Colonic mucosa (tissue), 4 donors: ENCODE data around the gene USP11. TPM values are rescaled to one million over a fixed set of nuclear protein-coding genes. Genes with fewer than 3 reads are reported as not detected.
A peak's percentile ranks its signal among the peaks of the same experiment; 100 is the strongest.

Experiments
- DNase-seq: peaks from one replicate; pipeline ENCODE4 v3.0.0-alpha.2; 2020
- H3K27ac ChIP-seq: fragments of 200-600 bp; one replicate; pipeline ENCODE4 v1.8.0; 2021
- H3K27me3 ChIP-seq: fragments of 200-600 bp; one replicate; pipeline ENCODE4 v1.8.0; 2021
- H3K36me3 ChIP-seq: fragments of 200-600 bp; one replicate; pipeline ENCODE4 v1.8.0; 2021
- H3K4me1 ChIP-seq: fragments of 200-600 bp; one replicate; pipeline ENCODE4 v1.8.0; 2021; ENCODE audit warnings: mild to moderate bottlenecking
- H3K4me3 ChIP-seq: fragments of 200-600 bp; one replicate; pipeline ENCODE4 v1.8.0; 2021
- H3K9ac ChIP-seq, 2 donors: one replicate each; pipeline ENCODE4 v1.7.0; 2013; ENCODE audit warnings: control low read depth in 2 of 2, low read depth in 2 of 2, low read length in 2 of 2
- H3K9me3 ChIP-seq: fragments of 200-600 bp; one replicate; pipeline ENCODE4 v1.8.0; 2021
- CTCF ChIP-seq: fragments of 200-600 bp; IDR thresholded peaks from one replicate; pipeline ENCODE4 v1.8.0; 2022; ENCODE audit warnings: antibody characterized with exemption, mild to moderate bottlenecking
- intact Hi-C: fragments of 100-400 bp; cut with DNase I; formaldehyde crosslinking; loops from one replicate; pipeline ENCODE4 v1.14.1; 2022
- total RNA-seq, 2 donors: library from RNA; stranded (reverse); fragmentation: NEBNext Ultra II Directional in 1 of 2; extraction: Animal tissue kit (Norgen Biotek cat#: 25700) in 1 of 2; gene quantifications; one replicate each; pipeline ENCODE4 v1.2.1, GENCODE V29; 2021
- donor health status: healthy.
- donor health status: DM: no; HTN: no; CAD: no.
- donor health status: DM: no; HTN: no; CAD: no.

The USP11 gene
- total RNA-seq, result 10 to 100 TPM; 20.7 to 22.9 TPM

- no peak for TF ChIP-seq CTCF
- H3K27ac ChIP-seq, result peak within 1 kb of the TSS; percentile 90
- intact Hi-C loops, result no loop called here
These were observed at the start of gene USP11 for GRCh38 chrX:47232803-47233332. USP11 (plus strand) TSS chrX:47233009; CDS start chrX:47233044, 35 bp downstream.

GRCh38 chrX:47184486-47184885 is 48.3 kb upstream of the USP11 start:
- Histone ChIP-seq H3K36me3 (peaks cover 8% of the 10 kb centered on the region), H3K4me3 (no peak overlapping the region), H3K27ac (no peak overlapping the region), H3K4me1 (no peaks in the 10 kb centered on the region), H3K9ac (no peak overlapping the region), H3K9me3 (no peaks in the 10 kb centered on the region), H3K27me3 (peaks cover 3% of the 10 kb centered on the region)
- no peak for TF ChIP-seq CTCF
- no peak for DNase-seq
- intact Hi-C loops, result no loop called here

More at GRCh38 chrX:47232803-47233332, at the start of gene USP11:
- no peaks in the 10 kb centered on the region for H3K36me3 ChIP-seq
- H3K27me3 ChIP-seq, result peaks cover 7% of the 10 kb centered on the region
- H3K4me1 ChIP-seq, result no peaks in the 10 kb centered on the region
- peak within 1 kb of the TSS; percentile 71 to 73 for H3K9ac ChIP-seq
- H3K4me3 ChIP-seq, result peak within 1 kb of the TSS; percentile 51
- no peaks in the 10 kb centered on the region for H3K9me3 ChIP-seq
- DNase-seq, result no peak

GRCh38 chrX:47185241-47185640 is 47.6 kb upstream of the USP11 start:
- intact Hi-C loops, result no loop called here

GRCh38 chrX:47186096-47186740 is 46.6 kb upstream of the USP11 start:
- Histone ChIP-seq H3K36me3 (peaks cover 3% of the 10 kb centered on the region), H3K4me1 (no peaks in the 10 kb centered on the region), H3K27me3 (peaks cover 3% of the 10 kb centered on the region), H3K27ac (no peak overlapping the region), H3K4me3 (no peak overlapping the region), H3K9me3 (no peaks in the 10 kb centered on the region), H3K9ac (no peak overlapping the region)
- intact Hi-C loops, result no loop called here
- TF ChIP-seq CTCF, result no peak
- no peak for DNase-seq

More at GRCh38 chrX:47185241-47185640, 47.6 kb upstream of the USP11 start:
- Histone ChIP-seq H3K4me1 (no peaks in the 10 kb centered on the region), H3K9me3 (no peaks in the 10 kb centered on the region), H3K27me3 (peaks cover 3% of the 10 kb centered on the region), H3K4me3 (no peak overlapping the region), H3K36me3 (peaks cover 8% of the 10 kb centered on the region), H3K9ac (no peak overlapping the region), H3K27ac (no peak overlapping the region)
- TF ChIP-seq CTCF, result no peak
- DNase-seq, result no peak

- Histone ChIP-seq H3K9ac (no peak overlapping the region), H3K4me1 (no peaks in the 10 kb centered on the region), H3K9me3 (no peaks in the 10 kb centered on the region), H3K4me3 (no peak overlapping the region), H3K27ac (no peak overlapping the region), H3K36me3 (no peaks in the 10 kb centered on the region), H3K27me3 (peaks cover 3% of the 10 kb centered on the region)
- intact Hi-C loops, result no loop called here
- DNase-seq, result no peak
- no peak for TF ChIP-seq CTCF
These were observed 45.6 kb upstream of the USP11 start for GRCh38 chrX:47187106-47187677.
